NOMO-1 treated with DMSO at 0.1 percent for 48 hours (cell line): ENCODE results near the gene CXCL16.

Experiments used
- DNase-seq: peaks from one replicate; lab custom pipeline; 2025; ENCODE audit not compliant: unreplicated experiment; lab: John Stamatoyannopoulos, UW

CXCL16 gene

DNA sequence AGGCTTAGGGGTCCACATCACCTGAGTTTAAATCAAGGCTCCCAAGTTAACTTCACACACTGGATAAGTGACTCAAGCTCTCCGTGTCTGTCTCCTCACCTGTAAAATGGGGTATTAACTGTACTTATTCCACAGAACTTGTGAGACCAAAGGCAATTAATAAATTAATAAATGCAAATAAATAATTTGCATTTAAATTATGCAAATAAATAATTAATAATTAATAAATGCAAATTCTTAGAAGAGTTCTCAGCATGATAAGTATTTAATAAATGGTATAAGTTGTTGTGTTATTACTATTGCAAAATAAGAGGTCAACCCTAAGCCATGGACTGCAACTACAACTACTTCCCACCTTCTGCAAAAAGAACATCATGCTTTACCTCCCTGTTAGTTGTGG, 13.7 kb upstream of the CXCL16 start:
- DNase-seq, result no peak

DNA sequence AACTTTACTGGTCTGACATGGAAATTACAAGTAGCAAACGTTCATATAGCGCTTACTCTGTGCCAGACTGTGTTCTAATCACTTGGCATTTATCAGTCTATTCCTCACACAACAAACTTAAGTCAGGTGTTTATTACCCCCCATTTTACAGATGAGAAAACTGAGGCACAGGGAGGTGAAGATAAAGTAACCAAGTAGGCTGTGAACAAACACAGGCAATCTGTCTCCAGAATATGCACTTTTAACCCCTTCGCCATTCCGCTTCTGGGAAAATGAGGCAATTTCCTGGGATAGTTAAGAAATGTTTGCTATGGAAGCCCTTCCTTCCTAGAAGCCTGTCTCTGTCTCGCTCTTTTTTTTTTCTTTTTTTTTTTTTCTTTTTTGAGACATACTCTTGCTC, 12.2 kb upstream of the CXCL16 start:
- no peak for DNase-seq

DNA sequence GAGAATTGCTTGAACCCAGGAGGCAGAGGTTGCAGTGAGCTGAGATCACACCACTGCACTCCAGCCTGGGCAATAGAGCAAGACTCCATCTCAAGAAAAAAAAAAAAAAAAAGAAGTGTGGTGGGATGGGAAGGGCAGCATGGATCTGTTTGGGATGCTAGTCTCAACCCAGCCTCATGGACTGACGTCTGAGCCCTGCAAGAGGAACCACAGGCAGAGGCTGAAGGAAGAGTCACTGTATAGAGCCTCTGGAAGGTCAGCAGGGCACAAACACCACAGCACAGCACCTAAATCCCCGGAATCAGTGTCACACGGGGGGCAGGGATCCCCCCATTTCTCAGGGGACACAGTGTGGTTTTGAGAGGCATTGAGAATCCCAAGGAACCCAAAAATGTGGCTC, 10.9 kb upstream of the CXCL16 start:
- no peak for DNase-seq

DNA sequence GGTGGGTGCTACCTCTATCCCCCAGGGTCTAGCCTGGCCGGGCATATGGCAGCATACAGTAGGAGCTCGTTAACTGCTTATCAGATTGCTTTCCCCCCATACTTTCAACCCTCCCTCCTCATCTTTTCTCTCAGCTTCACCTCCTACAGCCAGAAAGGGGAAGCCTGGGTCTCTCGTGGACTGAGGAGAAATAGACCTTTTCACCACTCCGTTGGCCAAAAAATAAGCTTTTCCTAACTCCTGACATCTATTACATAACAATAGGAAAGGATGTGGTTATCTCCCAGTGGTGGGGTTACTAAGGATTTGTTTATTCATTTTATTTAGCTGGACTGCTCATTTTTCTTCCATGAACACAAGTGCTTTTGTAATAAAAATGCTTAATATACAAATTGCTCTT, 9.0 kb upstream of the CXCL16 start:
- peak; percentile 10 for DNase-seq

DNA sequence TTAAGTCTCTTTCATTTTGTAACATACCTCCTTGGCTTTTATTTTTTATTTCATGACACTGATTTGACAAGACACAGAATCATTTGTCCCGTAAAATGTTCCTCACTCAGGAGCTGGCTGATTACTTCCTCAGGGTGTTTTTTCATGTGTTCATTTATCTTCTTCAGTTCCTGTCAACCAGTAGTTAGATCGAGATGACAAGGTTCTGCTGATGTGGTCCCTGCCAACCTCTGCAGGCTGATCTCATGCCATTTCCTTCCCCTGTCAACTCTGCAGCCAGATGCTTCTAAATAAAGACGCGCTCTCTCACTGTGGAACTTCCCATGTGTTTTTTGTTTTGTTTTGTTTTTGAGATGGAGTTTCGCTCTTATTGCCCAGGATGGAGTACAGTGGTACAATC, 8.1 kb upstream of the CXCL16 start:
- peak; percentile 72 for DNase-seq

DNA sequence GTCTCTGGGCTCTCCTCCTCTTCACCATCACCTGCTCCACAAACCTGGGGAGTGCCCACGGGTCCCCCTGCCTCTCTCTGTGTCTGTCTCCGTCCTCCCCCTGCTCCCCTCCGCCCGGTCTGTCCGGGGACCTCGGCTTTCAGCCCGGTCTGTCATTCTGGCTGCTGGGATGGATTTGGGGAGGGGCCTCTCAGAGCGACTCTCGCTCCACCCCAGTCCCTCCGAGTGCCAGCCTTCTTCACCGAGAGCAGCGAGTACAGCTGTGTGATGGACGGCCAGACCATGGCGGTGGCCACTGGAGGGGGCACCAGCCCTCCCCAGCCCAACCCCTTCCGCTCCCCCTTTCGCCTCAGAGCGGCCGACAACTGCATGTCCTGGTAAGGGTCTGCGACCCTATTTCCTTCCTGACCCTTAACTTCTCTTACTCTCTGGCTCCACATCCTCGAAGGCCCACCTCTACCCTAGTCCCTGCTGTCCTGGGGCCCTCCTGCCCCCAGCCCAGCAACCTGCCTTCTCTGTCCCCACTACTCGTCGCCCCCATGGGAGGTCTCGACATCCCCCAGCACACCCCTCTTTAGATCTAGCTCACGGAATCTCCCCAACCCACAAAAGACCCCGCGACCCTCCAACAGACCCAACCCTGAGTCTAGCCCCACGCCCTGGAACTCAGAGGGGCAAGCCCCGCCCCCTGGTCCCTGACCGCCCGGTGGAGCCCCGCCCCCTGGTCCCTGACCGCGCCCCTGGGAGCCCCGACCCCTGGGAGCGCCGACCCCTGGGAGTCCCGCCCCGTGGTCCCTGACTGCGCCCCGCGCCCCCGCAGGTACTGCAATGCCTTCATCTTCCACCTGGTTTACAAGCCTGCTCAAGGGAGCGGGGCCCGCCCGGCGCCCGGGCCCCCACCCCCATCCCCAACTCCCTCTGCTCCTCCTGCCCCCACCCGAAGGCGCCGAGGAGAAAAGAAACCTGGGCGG, 5.6 kb upstream of the CXCL16 start:
- no peak for DNase-seq

DNA sequence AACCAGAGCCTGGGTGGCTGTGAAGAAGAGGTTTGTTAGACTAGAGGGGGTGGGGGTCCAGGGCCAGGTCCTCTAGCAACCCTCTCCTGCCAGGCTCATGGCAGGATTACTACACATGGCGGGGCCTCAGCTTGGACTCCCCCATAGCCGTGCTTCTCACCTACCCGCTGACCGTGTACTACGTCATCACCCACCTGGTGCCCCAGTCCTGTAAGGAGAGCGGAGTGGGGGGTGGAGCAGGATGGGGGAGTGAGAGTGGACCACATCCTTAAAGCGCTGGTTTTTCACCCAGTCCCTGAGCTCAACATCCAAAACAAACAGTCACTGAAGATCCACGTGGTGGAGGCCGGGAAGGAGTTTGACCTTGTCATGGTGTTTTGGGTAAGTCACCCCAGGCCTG, 4.2 kb upstream of the CXCL16 start:
- no peak for DNase-seq

DNA sequence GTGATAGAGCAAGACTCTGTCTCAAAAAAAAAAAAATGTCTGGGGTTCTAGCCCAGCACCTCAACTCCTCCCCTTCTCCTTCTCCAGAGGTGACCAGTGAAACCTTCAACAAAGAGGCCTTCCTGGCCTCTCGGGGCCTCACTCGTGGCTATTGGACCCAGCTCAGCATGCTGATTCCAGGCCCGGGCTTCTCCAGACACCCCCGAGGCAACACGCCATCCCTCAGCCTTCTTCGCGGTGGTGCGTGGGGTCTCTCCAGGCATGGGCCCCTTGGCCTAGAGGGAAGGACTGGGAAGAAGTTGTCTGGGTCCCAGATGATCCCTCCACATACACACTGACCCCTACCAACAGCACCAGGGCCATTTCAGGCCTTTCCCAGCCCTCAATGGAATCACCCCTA, 3.5 kb upstream of the CXCL16 start:
- no peak for DNase-seq

DNA sequence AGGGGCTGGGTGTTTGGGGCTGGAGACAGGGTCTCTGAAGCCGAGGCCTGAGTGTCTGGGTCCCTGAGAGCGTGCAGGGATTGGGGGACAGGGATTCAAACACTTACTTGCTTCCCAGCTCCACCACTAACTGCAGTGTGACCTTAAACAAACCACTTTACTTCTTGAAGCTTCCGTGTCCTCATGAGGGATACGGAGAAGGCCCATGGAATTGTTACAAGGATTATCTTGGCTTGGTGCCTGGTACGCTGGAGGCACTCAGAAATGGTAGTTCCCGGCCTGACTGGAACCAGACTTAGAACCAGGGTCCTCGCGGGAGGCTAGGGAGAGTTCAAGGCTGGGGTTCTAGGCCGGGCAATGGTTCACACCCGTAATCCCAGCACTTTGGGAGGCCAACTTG, 2.9 kb upstream of the CXCL16 start:
- DNase-seq, result no peak

DNA sequence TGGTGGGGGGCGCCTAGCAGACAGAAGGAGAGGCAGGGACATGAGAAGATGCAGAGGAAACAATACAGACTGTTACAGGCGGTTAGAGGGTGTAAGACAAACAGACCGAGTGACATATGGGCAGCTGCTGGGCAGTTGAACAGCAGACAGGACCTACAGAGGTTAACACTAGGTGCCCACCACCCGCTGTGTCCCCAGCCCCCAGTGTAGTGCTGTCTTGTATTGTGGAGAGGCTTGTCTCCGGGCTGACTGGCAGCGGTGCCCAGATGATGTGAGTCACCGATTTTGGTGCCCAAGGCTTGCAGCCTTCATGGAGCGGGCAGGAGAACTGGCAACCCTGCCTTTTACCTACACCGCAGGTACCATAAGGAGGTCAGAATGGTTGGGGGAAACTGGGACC, 2.4 kb upstream of the CXCL16 start:
- DNase-seq, result no peak

DNA sequence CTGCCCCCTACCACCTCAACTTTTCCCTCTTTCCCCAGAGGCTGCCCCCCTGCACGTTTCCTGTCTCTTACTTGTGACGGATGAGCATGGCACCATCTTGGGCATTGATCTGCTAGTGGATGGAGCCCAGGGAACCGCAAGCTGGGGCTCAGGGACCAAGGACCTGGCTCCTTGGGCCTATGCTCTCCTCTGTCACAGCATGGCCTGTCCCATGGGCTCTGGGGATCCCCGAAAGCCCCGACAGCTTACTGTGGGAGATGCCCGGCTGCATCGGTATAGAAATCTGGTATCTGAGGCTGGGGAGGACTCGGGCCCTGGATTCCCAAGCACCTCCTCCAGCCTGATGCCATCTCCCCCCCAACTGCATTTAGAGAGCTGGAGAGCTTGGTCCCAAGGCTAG, 1.8 kb upstream of the CXCL16 start:
- DNase-seq, result no peak

DNA sequence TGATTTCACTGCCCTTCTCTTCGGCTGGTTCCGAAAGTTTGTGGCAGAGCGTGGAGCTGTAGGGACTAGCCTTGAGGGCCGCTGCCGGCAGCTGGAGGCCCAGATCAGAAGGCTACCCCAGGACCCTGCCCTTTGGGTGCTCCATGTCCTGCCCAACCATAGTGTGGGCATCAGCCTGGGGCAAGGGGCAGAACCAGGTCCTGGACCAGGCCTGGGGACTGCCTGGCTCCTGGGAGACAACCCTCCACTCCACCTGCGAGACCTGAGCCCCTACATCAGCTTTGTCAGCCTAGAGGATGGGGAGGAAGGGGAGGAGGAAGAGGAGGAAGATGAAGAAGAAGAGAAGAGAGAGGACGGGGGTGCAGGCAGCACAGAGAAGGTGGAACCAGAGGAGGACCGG, 856 bp upstream of the CXCL16 start:
- no peak for DNase-seq

DNA sequence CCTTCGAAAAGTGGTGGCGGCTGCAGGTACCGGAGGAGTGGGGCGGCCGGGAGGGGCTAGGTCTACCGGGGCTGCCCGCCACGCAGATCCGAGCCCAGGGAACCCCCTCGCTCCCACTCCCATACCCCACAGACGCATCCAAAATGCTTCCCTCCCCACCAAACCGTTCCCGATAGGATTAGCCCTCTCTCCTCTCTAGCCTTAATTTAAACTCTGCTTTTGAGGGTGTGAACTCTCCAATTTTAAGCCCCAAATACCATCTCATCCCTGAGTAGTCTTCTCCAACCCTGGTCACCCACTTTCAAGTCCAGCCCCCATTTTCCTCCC, 260 bp upstream of the CXCL16 start:
- DNase-seq, result no peak

DNA sequence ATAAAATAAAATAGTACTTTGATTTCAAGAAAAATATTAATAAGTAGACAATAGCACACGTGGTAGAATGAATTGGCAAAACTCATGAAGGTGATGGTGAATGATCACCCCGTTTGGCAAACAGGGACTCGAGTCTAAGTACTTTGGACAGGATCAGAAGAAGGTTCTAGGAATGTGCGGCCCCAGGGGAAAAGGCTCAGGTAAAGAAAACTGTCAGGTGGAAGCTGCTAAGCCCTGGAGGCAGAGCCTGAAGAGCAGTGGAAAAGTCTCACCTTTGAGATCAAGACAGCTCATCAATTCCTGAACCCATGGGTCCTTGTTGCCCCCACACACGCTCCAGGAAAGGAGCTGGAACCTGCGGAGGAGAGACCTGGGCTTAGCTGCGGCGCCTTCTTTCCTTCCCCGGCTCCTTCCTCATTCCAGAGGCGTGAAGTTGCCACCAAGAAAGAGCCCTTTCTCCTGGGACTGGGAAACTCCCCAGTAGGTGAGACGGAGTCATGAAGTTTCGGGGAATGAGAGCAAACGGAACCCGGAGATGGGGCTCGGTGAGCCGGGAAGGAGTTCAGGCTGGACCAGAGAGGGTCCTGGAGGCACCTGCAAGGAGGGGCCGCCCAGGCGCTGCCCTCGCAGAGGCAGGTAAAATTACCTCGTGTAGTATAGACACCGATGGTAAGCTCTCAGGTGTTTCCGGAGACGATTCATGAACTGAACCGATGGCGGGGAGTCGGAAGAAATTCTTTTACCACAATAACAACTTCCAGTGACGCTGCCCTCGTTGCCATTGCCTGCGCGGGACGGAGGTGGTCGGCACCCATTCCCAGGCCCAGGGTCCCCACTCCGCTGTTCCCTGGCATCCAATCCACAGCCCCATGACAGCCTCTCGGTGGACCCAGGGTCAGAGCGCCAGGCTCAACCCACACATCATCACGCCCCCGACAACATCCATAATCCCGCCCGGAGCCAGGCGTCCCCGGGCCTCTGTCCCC, 1.3 kb downstream of the CXCL16 start:
- no peak for DNase-seq

DNA sequence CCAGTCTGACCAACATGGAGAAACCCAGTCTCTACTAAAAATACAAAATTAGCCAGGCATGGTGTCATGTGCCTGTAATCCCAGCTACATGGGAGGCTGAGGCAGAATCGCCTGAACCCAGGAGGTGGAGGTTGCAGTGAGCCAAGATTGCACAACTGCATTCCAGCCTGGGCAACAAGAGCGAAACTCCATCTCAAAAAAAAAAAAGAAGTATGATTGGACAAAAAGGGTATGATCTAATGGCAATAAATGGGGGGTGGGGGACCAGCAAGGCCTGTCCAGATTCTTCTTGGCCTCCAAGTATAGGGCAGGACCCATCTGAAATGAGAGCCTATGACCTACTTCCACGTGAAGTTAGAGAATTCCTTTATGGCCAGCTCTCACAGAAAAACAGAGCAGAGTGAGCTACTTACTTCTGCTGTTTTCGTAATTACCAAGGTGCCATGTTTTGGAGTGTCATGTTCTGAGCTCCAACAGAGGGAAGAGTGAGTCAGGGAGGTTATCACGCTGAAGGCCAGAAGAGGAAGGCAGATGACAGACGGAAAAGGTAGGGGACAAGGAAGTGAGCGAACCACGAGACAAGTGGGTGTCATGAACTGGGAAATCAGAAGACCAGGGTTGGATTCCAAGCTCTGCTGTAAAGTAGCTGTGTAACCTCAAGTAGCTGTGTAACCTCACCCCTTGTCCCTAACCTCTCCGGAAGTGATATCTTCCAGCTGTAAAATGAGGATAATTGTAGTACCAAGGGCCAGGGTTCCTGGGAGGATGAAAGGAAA, 3.7 kb downstream of the CXCL16 start:
- DNase-seq, result peak; percentile 88

DNA sequence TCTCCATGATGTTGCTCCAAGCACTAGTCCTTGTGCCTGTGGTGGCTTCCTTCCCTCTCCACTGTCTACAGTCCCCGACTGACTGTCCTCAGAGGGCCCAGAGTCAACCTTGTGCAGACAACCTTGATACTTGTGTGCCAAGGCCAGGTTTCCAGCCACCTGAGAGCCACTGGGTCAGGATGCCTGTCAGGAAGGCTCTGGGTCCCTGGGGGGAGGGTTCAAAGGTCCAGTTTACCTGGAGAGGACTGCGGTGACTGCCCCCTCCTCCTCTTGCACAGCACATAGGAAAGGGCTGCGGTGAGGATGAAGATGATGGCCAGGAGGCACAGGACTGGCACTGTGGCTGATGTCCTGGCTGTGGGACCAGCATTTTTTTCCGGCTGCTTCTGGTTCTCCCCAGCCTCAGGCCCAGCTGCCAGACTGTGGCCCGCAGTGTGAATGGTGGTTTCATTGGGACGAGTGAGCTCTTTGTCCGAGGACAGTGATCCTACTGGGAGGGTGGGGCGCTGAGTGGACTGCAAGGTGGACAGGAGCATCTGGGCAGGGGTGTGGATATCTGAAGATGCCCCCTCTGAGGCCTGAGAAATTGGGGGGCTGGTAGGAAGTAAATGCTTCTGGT, 4.8 kb downstream of the CXCL16 start:
- no peak for DNase-seq

DNA sequence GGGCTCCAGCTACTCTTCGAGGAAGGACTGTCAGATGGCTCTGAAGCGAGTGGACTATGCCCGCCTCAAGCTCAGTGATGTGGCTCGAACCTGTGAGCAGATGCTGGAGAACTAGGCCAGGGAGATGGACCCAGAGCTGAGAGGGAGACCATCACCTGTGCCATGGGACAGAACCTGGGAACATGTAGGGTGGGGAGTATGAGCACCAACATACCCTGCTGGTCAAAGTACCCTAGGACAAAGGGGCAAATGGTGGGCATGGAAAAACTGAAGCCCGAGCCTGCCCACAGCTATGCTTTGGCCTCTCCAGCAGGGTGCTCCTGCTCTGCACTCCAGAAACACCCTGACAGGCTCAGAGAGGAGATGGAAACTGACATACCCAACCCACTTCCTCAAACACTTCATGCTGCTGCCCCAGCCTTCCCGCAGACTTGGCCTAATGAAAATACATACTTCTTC, 6.6 kb downstream of the CXCL16 start:
- peak; percentile 95 for DNase-seq

DNA sequence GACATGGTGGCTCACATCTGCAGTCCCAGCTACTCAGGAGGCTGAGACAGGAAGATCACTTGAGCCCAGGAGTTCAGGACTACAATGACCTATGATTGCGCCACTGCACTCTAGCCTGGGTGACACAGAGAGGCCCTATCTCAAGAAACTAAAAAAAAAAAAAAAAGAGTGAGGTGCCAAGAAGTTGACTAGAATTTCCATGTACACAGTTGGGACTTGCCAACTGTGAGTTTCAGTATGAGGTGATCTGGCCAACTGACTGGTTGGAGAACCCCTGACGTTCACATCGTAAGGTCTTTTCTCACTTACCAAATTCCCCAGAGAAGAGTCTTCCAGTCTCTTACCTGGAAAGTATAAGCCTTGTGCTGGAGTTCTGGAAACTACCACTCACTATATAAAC, 11.6 kb downstream of the CXCL16 start:
- DNase-seq, result peak; percentile 26

DNA sequence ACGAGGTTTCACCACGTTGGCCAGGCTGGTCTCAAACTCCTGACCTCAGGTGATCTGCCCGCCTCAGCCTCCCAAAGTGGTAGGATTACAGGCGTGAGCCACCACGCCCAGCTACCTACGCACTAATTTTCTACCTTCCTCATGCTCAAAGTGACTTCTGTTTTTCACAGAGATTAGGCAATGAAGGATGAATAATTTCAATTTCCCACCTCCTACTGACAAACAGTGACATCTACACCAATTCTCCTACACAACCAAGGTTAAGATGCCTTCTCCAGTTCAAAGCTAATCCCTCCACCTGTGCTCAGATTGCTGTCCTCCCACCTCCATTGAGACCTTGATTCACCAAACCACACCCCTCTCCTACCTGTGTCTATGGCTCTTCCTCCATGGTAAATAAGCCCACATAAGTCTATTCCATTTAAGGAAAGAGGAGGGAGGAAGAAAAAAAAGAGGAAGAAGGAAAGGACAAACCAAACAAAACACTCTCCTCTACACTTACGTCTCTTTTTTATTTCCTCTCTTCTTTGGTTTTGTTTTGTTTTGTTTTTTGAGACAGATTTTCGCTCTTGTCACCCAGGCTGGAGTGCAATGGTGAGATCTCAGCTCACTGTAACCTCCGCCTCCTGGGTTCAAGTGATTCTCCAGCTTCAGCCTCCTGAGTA, 13.9 kb downstream of the CXCL16 start:
- peak; percentile 78 for DNase-seq

DNA sequence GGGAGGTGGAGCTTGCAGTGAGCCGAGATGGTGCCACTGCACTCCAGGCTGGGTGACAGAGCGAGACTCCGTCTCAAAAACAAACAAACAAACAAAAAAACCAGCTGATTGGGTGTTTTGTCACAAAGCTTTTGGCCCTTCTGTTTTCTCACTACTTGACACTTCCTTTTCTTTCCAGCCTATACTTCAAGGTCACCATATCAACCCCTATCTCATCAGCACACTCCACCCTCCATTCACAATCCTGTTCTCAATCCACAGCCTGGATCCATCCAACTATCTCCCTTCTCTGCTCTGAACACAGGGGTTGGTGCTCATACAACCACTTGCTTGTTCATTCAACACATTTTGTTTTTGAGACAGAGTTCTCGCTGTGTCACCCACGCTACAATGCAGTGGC, 15.1 kb downstream of the CXCL16 start:
- DNase-seq, result no peak
